ENCODE measurements around the gene SYT13. TPM values are rescaled to one million over a fixed set of nuclear protein-coding genes. Genes with fewer than 3 reads are reported as not detected.

SYT13 gene
- total and polyA plus RNA-seq, 10 of the 15 experiments (the other 5 are each of a cell fraction or from before 2014, with no cell fraction given): not detected

GRCh38 chr11:45287316-45287903 is 1.3 kb upstream of the SYT13 start:
- H3K4me1 ChIP-seq (ENCODE audit: control insufficient read depth, insufficient read depth, low read length): no peaks in the 10 kb centered on the region
- H3K36me3 ChIP-seq (ENCODE audit: control insufficient read depth in 2 of 2, insufficient read depth in 2 of 2, low read length in 1 of 2): no peaks in the 10 kb centered on the region
- H3K27me3 ChIP-seq (replicated peaks in 1 of 2; ENCODE audit: control insufficient read depth in 2 of 2, insufficient read depth in 2 of 2, low read length in 1 of 2): peaks cover 8 to 12% of the 10 kb centered on the region in 2 experiments
- no peak for ATAC-seq
- no TSS peak for BruUV-seq (replicated peaks)
- SMC1A ChIA-PET (ENCODE audit: uncharacterized antibody, unreplicated experiment): interaction anchor here (1.4 kb wide), 1 partner anchor 177 kb away, joined by 3 read pairs; no protein-coding TSS in a partner anchor
- TF ChIP-seq, protein P1, sequence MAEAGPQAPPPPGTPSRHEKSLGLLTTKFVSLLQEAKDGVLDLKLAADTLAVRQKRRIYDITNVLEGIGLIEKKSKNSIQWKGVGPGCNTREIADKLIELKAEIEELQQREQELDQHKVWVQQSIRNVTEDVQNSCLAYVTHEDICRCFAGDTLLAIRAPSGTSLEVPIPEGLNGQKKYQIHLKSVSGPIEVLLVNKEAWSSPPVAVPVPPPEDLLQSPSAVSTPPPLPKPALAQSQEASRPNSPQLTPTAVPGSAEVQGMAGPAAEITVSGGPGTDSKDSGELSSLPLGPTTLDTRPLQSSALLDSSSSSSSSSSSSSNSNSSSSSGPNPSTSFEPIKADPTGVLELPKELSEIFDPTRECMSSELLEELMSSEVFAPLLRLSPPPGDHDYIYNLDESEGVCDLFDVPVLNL (IDR thresholded peaks at IDR 0.05; ENCODE audit: low read depth, low read length): no peak
- TF ChIP-seq CHD4 (IDR thresholded peaks at IDR 0.05): no peak
- no peak for TF ChIP-seq SMARCA5 (IDR thresholded peaks at IDR 0.05)
- TF ChIP-seq IKZF2 (IDR thresholded peaks at IDR 0.05): no peak
- no peak for TF ChIP-seq FOS (IDR thresholded peaks at IDR 0.05; ENCODE audit: borderline replicate concordance, extremely low read depth, insufficient read length)
- no peak for TF ChIP-seq LARP7 (IDR thresholded peaks at IDR 0.05)
- no peak for TF ChIP-seq CHD2 (IDR thresholded peaks at IDR 0.05; ENCODE audit: borderline replicate concordance, low read depth, low read length)
- TF ChIP-seq NFYA (IDR thresholded peaks at IDR 0.05; ENCODE audit: borderline replicate concordance, low read depth, low read length): no peak
- no peak for TF ChIP-seq POU2F2 (IDR thresholded peaks at IDR 0.05; ENCODE audit: borderline replicate concordance, low read depth, low read length)
- TF ChIP-seq ZSCAN29 (IDR thresholded peaks at IDR 0.05): no peak
- TF ChIP-seq SUZ12 (IDR thresholded peaks at IDR 0.05; ENCODE audit: unreplicated experiment): no peak
- no peak for TF ChIP-seq TAF1 (IDR thresholded peaks at IDR 0.05; ENCODE audit: borderline replicate concordance, low read depth, low read length)
- no peak for TF ChIP-seq CREB1 (IDR thresholded peaks at IDR 0.05; ENCODE audit: low read depth)
- no peak for TF ChIP-seq ZNF217 (IDR thresholded peaks at IDR 0.05)
- TF ChIP-seq GATAD2B (conservative IDR thresholded peaks at IDR 0.05; ENCODE audit: low read depth): no peak
- no peak for TF ChIP-seq NR2C2 (IDR thresholded peaks at IDR 0.05; ENCODE audit: borderline replicate concordance, control insufficient read depth, insufficient read length, low read depth)
- TF ChIP-seq FOXK2 (IDR thresholded peaks at IDR 0.05): no peak
- no peak for TF ChIP-seq NFIC (IDR thresholded peaks at IDR 0.05; ENCODE audit: low read depth, low read length)
- TF ChIP-seq ESRRA (IDR thresholded peaks at IDR 0.05; ENCODE audit: low read length): no peak
- TF ChIP-seq HDAC2 (IDR thresholded peaks at IDR 0.05): no peak
- no peak for DNase-seq (ENCODE audit: low read depth, low spot score)
- CTCF ChIA-PET: interaction anchor here (1.4 kb wide), 2 partner anchors 34 to 46 kb away, joined by 3 to 4 read pairs; no protein-coding TSS in a partner anchor
- no peak overlapping the region for H3K4me2 ChIP-seq (ENCODE audit: control insufficient read depth, insufficient read depth)
- 20% methylated on average over 3 of the region's 3 CpGs for WGBS (ENCODE audit: insufficient coverage, insufficient replicate concordance, low lambda C conversion rate, missing lambda C conversion rate)
- H3K79me2 ChIP-seq (ENCODE audit: control insufficient read depth, insufficient read depth, low read length): no peaks in the 10 kb centered on the region
- H3K9ac ChIP-seq (ENCODE audit: control insufficient read depth, insufficient read depth, low read length): no peak overlapping the region
- intact Hi-C loops (cut with micrococcal nuclease; ENCODE audit: unreplicated experiment): no loop called here
- no peaks in the 10 kb centered on the region for H4K20me1 ChIP-seq (ENCODE audit: control insufficient read depth, insufficient read depth)
- H3K27ac ChIP-seq (ENCODE audit: control insufficient read depth, insufficient read depth): no peak overlapping the region
- no peak overlapping the region for H3K4me3 ChIP-seq
- in situ Hi-C loops (cut with MboI): no loop called here
- no peak overlapping the region for H2AFZ ChIP-seq (ENCODE audit: control insufficient read depth, low read depth, low read length)
- H3K9me3 ChIP-seq (replicated peaks; ENCODE audit: control insufficient read depth, insufficient read depth, low read length): no peaks in the 10 kb centered on the region
- RAD21 ChIA-PET (ENCODE audit: unreplicated experiment): no interaction called here
- POLR2A ChIA-PET: no interaction called here
- FAIRE-seq: no peak

Data from GM12878 (cell line).